HCT116 (cell line): ENCODE results near the gene HOXB7. TPM values are rescaled to one million over a fixed set of nuclear protein-coding genes. Genes with fewer than 3 reads are reported as not detected.

ENCODE experiments used
- ATAC-seq: fragments of 200-7000 bp; cut with Tn5 transposase; 2 replicates; pipeline ENCODE4 v1.9.1; 2020; ENCODE audit warnings: mild to moderate bottlenecking, moderate library complexity
- BruUV-seq: library from RNA; stranded (reverse); fragments of 400-500 nt; replicated peaks from 2 replicates; lab custom pipeline; 2021; lab: Mats Ljungman, UMichigan
- CTCF ChIA-PET: fragments of 300-600 bp; sonication (Branson Sonifier 250); formaldehyde crosslinking; loops from one replicate; lab custom pipeline; 2021; ENCODE audit warnings: antibody characterized with exemption; lab: Charles Lee
- POLR2A ChIA-PET: fragments of 300-600, 350-600 bp; sonication (Branson Sonifier 250); formaldehyde crosslinking; loops from one replicate; lab custom pipeline; 2021; ENCODE audit warnings: antibody characterized with exemption; lab: Charles Lee
- RAD21 ChIA-PET, 2 experiments: fragments of 300-600 bp; sonication (Branson Sonifier 250); formaldehyde crosslinking; loops; one replicate each; lab custom pipeline; 2023; ENCODE audit warnings: low total read pairs in 2 of 2; ENCODE audit not compliant: uncharacterized antibody in 2 of 2, unreplicated experiment in 2 of 2, low non-redundant PET in 1 of 2; lab: Charles Lee
- DNase-seq: peaks from one replicate; pipeline ENCODE4 v3.0.0-alpha.2; 2010; ENCODE audit warnings: low read depth, low spot score
- H2AFZ ChIP-seq: fragments of 200-600 bp; shearing (Covaris generic), sonication (generic); 2 replicates; pipeline ENCODE4 v1.6.1; 2017; ENCODE audit warnings: low read depth, mixed run types, mixed read lengths, antibody characterized with exemption, low read length; ENCODE audit not compliant: poor library complexity, severe bottlenecking
- H3K27ac ChIP-seq: 2 replicates; pipeline ENCODE4 v1.5.1; 2012; ENCODE audit warnings: low read depth, low read length
- H3K27me3 ChIP-seq: fragments of 200-600 bp; sonication (generic); 2 replicates; pipeline ENCODE4 v1.6.1; 2016; ENCODE audit warnings: mixed run types, low read length, mixed read lengths; ENCODE audit not compliant: insufficient read depth
- H3K36me3 ChIP-seq, 2 experiments: fragments of 200-500 bp in 1 of 2; fragments of 200-600 bp in 1 of 2; sonication (Bioruptor generic) in 1 of 2; sonication (generic) in 1 of 2; 2 replicates each; pipeline versions ENCODE4 v1.5.1 to v1.6.1; 2014 to 2016; ENCODE audit warnings: low read length in 2 of 2, inconsistent platforms in 1 of 2, mixed read lengths in 1 of 2, mixed run types in 1 of 2; ENCODE audit not compliant: insufficient read depth in 2 of 2, control insufficient read depth in 1 of 2
- H3K4me1 ChIP-seq, 2 experiments: fragments of 200-600 bp in 1 of 2; sonication (generic) in 1 of 2; 2 replicates each; pipeline versions ENCODE4 v1.5.1 to v1.6.1; 2012 to 2017; ENCODE audit warnings: low read length in 2 of 2, inconsistent platforms in 1 of 2, mild to moderate bottlenecking in 1 of 2, mixed read lengths in 1 of 2, mixed run types in 1 of 2, moderate library complexity in 1 of 2; ENCODE audit not compliant: insufficient read depth in 2 of 2, control insufficient read depth in 1 of 2
- H3K4me2 ChIP-seq: fragments of 200-600 bp; sonication (generic); 2 replicates; pipeline ENCODE4 v1.6.1; 2017; ENCODE audit warnings: mixed run types, low read length, mixed read lengths
- H3K4me3 ChIP-seq, 2 experiments: fragments of 200-600 bp in 1 of 2; sonication (generic) in 1 of 2; replicated peaks in 1 of 2; 2 replicates each; pipeline ENCODE4 v1.5.1; 2011 to 2016; ENCODE audit warnings: low read length in 2 of 2, control low read depth in 1 of 2, low read depth in 1 of 2, mild to moderate bottlenecking in 1 of 2, mixed read lengths in 1 of 2, mixed run types in 1 of 2
- H3K79me2 ChIP-seq: fragments of 200-600 bp; sonication (generic); 2 replicates; pipeline ENCODE4 v1.6.1; 2017; ENCODE audit warnings: mild to moderate bottlenecking, mixed run types, low read length, moderate library complexity, mixed read lengths; ENCODE audit not compliant: insufficient read depth
- H3K9ac ChIP-seq: fragments of 200-600 bp; sonication (generic); 2 replicates; pipeline ENCODE4 v1.6.1; 2016; ENCODE audit warnings: low read length, mixed read lengths
- H3K9me2 ChIP-seq: fragments of 200-600 bp; sonication (generic), shearing (Covaris generic); 2 replicates; pipeline ENCODE4 v1.6.1; 2017; ENCODE audit warnings: mixed run types, mild to moderate bottlenecking, moderate library complexity; ENCODE audit not compliant: insufficient read depth
- H3K9me3 ChIP-seq, 2 experiments: fragments of 200-500 bp in 1 of 2; fragments of 200-600 bp in 1 of 2; sonication (Bioruptor generic) in 1 of 2; sonication (generic) in 1 of 2; 2 replicates each; pipeline ENCODE4 v1.6.1; 2014 to 2017; ENCODE audit warnings: low read length in 2 of 2, mixed read lengths in 2 of 2, inconsistent platforms in 1 of 2, low read depth in 1 of 2, mild to moderate bottlenecking in 1 of 2, mixed run types in 1 of 2, moderate library complexity in 1 of 2; ENCODE audit not compliant: control insufficient read depth in 1 of 2, insufficient read depth in 1 of 2
- H4K20me1 ChIP-seq: fragments of 200-600 bp; sonication (generic), shearing (Covaris generic); 2 replicates; pipeline ENCODE4 v1.6.1; 2017; ENCODE audit warnings: mixed run types, mild to moderate bottlenecking, moderate library complexity; ENCODE audit not compliant: insufficient read depth
- CEBPB ChIP-seq: IDR thresholded peaks from 2 replicates; pipeline ENCODE4 v1.6.1; 2012; ENCODE audit warnings: low read depth
- EZH2phosphoT487 ChIP-seq: fragments of 200-600 bp; IDR thresholded peaks from 2 replicates; pipeline ENCODE4 v1.6.1; 2018; ENCODE audit warnings: antibody characterized with exemption, borderline replicate concordance
- FOSL1 ChIP-seq: IDR thresholded peaks from 2 replicates; pipeline ENCODE4 v1.6.1; 2012; ENCODE audit warnings: low read depth
- POLR2A ChIP-seq: IDR thresholded peaks from 2 replicates; pipeline ENCODE4 v1.7.0; 2011; ENCODE audit warnings: borderline replicate concordance; ENCODE audit not compliant: insufficient read depth, insufficient read length; ENCODE audit errors: extremely low read depth
- RAD21 ChIP-seq: IDR thresholded peaks from 2 replicates; pipeline ENCODE4 v1.6.1; 2012; ENCODE audit warnings: low read depth, mild to moderate bottlenecking
- SRF ChIP-seq: IDR thresholded peaks from 2 replicates; pipeline ENCODE4 v1.6.1; 2012; ENCODE audit warnings: low read depth
- ZBTB33 ChIP-seq: IDR thresholded peaks from 2 replicates; pipeline ENCODE4 v1.6.1; 2011; ENCODE audit warnings: mild to moderate bottlenecking, low read length, moderate library complexity; ENCODE audit not compliant: insufficient replicate concordance; ENCODE audit errors: extremely low read depth
- ZNF274 ChIP-seq: fragments of 200-500 bp; sonication (Bioruptor generic); IDR thresholded peaks from 2 replicates; pipeline ENCODE4 v1.6.1; 2014; ENCODE audit warnings: mild to moderate bottlenecking, low read depth, low read length, inconsistent platforms
- intact Hi-C: fragments of 100-400 bp; cut with micrococcal nuclease; formaldehyde crosslinking; loops from 2 replicates; pipeline ENCODE4 v1.10.0; 2022
- total RNA-seq: library from RNA; stranded (reverse); gene quantifications from one replicate; pipeline ENCODE4 v1.2.1, GENCODE V29; 2021; ENCODE audit not compliant: unreplicated experiment

Gene HOXB7
- total RNA-seq, 1 experiment from 2014 or later, result 33.6 TPM

DNA sequence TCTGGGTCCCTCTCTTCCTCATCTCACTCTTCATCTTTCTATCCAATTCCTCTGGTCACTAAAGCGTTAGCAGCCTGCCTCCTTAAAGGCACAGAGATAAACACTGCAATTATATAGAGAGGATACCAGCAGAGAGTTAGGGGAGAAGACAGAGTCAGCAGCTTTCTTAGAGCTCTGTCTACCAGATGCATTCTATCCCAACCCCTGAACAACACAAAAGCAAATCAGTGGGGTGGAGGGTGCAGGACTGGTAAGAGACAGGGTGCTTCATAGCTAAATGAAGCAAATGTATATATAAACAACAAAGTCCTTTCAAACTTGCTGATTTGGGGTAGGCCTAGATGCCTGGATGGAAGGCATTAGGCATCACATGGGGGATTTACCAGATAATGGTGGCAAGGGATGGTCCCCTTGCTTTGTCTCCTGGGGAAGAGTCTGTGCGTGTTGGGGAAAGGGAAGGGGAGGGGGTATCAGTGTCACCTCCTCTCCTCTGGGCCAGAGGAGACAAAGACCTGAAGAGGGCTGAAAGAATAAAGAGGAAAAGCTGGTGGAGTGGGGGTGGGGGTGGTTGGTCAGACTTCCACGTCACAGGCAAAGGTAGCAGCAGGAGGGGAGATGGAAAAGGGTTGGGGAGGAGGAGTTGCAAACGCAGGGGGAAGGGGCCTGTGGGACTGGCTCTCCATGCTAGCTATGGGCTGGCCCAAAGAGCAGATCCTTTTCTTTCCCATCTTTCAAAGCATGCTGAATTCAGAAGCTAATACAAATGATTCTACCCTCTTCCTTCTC, 44.7 kb downstream of the HOXB7 start:
- Histone ChIP-seq H3K9me2 (no peaks in the 10 kb centered on the region), H3K27me3 (no peaks in the 10 kb centered on the region), H2AFZ (no peak overlapping the region), H3K36me3 (no peaks in the 10 kb centered on the region), H3K9me3 (no peaks in the 10 kb centered on the region), H3K9ac (no peak overlapping the region), H4K20me1 (no peaks in the 10 kb centered on the region), H3K4me3 (no peak overlapping the region), H3K4me1 (no peaks in the 10 kb centered on the region), H3K79me2 (peaks cover 43% of the 10 kb centered on the region), H3K4me2 (no peak overlapping the region), H3K27ac (no peak overlapping the region)
- DNase-seq, result no peak
- BruUV-seq, result no TSS peak
- no peak for ATAC-seq
- RAD21 ChIA-PET, result no interaction called here
- TF ChIP-seq RAD21, result no peak
- intact Hi-C loops, result no loop called here
- POLR2A ChIA-PET, result no interaction called here
- CTCF ChIA-PET, result no interaction called here

DNA sequence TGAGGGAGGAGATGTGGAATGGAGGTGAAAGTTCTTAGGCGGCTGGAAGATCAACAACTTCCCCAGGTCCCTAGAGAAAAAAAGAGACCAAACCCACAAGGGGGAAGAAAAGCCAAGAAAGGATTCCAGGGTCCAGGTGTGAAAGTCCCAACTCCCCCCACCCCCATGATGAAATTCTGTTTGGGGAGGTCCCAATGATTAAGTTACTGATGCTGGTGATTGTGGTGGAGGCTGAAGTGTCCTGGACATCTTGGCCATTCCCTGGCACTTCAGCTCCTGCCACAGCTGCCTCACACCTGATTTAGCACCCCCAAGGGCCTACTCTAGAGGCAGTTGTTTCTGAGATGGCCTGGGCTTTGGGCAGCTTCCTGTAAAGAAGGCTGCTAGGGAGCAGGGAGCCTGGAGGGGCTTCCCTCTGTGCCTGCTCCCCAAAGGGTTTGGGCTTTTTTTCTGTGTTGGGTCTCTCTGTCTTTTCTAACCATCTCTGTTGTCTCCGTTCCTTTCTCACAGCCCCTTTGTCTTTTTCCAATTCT, 45.7 kb downstream of the HOXB7 start:
- Histone ChIP-seq H3K9me2 (no peaks in the 10 kb centered on the region), H3K9ac (no peak overlapping the region), H3K4me3 (no peak overlapping the region), H4K20me1 (no peaks in the 10 kb centered on the region), H3K9me3 (no peaks in the 10 kb centered on the region), H3K27me3 (no peaks in the 10 kb centered on the region), H3K4me1 (no peaks in the 10 kb centered on the region), H3K79me2 (peaks cover 34% of the 10 kb centered on the region; the same call in 1 of the 2 replicates), H3K4me2 (no peak overlapping the region), H2AFZ (no peak overlapping the region), H3K27ac (no peak overlapping the region), H3K36me3 (no peaks in the 10 kb centered on the region)
- intact Hi-C loops, result no loop called here
- RAD21 ChIA-PET, result no interaction called here
- ATAC-seq (no peak), DNase-seq (no peak)
- no TSS peak for BruUV-seq
- POLR2A ChIA-PET, result no interaction called here
- CTCF ChIA-PET, result no interaction called here
- no peak for TF ChIP-seq SRF
- no peak for TF ChIP-seq EZH2phosphoT487
- no peak for TF ChIP-seq POLR2A
- TF ChIP-seq FOSL1, result no peak
- no peak for TF ChIP-seq CEBPB
- TF ChIP-seq ZNF274, result no peak
- no peak for TF ChIP-seq ZBTB33
